GM21381 (cell line): Measurements from ENCODE around the gene LIN7A.

Source experiments
- ATAC-seq: cut with Tn5 transposase; IDR thresholded peaks from one replicate; pipeline ENCODE4 v1.9.1; 2021; ENCODE audit warnings: mild to moderate bottlenecking, moderate library complexity; ENCODE audit not compliant: unreplicated experiment

LIN7A gene

GRCh38 chr12:80937391-80938238, at the start of gene LIN7A:
Gene LIN7A (minus strand): TSS chr12:80937934. CDS start chr12:80937722, 212 bp downstream.
- peak; percentile 22 for ATAC-seq

- ATAC-seq = no peak
Measured at GRCh38 chr12:80986224-80986623, 48.5 kb upstream of the LIN7A start.

GRCh38 chr12:80979816-80980215, 42.1 kb upstream of the LIN7A start:
- ATAC-seq = no peak

GRCh38 chr12:80979251-80979650, 41.5 kb upstream of the LIN7A start:
- no peak for ATAC-seq

GRCh38 chr12:80977346-80977745, 39.6 kb upstream of the LIN7A start:
- no peak for ATAC-seq

- ATAC-seq = no peak
Measured at GRCh38 chr12:80968326-80968725, 30.6 kb upstream of the LIN7A start.

GRCh38 chr12:80967565-80967964, 29.8 kb upstream of the LIN7A start:
- no peak for ATAC-seq

- no peak for ATAC-seq
Measured at GRCh38 chr12:80966001-80966400, 28.3 kb upstream of the LIN7A start.

DNA sequence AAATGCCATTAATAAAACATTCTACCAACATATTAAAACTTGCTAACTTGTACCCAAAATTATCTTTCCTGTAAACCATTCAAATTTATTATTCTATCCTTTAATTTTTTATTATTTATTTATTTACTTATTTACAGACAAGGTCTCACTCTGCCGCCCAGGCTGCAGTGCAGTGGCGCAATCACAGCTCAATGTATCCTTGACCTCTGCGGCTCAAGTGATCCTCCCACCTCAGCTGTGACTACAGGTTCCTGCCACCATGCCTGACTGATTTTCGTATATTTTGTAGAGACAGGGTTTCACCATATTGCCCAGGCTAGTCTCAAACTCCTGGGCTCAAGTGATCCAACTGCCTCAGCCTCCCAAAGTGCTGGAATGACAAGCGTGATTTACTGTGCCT, 20.4 kb upstream of the LIN7A start:
- ATAC-seq = no peak

GRCh38 chr12:80954857-80955520, 17.3 kb upstream of the LIN7A start:
- no peak for ATAC-seq

- no peak for ATAC-seq
Measured at GRCh38 chr12:80952443-80952842, 14.7 kb upstream of the LIN7A start.

GRCh38 chr12:80946591-80946990, 8.9 kb upstream of the LIN7A start:
- no peak for ATAC-seq

GRCh38 chr12:80943338-80943737, 5.6 kb upstream of the LIN7A start:
- no peak for ATAC-seq

DNA sequence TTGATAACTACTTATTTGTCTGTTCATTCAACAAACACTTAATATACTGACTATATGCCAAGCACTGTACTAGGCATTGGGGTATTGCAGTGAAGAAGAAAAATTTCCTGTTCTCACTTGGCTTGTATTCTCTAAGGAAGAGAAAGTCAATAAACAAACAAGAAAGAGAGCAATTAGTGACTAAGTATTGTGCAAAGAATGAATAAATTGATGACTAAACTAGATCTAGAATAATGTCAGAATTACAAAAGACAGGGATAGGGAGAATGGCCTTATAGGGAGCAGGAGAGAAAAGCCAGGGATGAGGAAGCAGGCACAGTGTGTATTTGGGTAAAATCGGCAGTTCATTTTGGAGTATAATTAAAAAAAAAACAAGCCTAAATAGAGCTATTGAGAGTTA, 4.2 kb upstream of the LIN7A start:
- ATAC-seq = no peak

DNA sequence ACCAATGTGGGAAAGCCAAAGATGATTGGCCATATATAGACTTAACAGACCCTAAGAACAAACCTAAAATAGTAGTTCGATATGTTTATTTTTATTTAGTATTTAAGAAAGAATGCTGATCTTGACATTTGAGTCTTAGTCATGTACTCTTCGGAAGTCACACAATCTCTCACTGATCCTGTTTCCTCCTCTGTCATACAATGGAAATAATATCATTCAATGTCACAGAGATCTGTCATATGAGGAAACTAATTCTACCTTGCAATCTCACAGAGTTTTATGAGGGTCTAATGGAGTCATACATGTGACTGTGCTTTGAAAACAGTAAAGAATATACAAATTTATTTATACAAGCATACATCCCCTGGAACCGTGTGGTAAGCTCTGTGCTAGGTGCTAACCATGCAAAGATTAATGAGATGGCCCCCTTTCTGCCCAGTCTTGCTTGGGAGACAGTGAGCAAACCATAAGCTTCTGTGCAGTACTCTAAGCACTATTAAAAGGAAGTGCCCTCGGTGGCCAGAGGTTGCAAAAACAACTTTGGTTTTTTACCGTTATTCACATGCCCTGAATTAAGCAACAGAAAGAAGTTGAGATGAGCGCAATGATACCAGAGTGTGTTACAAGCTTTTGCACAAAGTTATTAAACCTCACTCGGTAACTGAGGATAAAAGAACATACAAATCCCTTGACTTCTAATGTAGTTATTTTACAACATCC, 1.7 kb upstream of the LIN7A start:
- no peak for ATAC-seq

DNA sequence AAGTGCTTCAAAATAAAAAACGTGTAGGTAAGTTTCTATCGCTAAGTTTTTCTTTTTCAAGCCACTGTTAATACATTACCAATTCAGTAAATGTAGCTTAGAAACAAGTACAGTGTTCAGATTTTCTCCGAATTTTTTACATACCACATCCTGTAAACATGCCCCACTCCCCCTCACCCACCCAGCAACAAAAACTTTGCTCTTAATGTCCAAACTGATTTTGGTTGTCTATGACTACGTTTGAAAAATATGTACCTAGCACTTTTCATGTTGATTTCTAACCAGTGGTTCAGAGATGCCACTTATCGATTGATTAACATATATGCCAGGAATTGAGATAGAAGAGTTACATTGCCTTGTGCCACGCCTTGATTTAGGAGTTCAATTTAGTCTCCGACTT, 663 bp upstream of the LIN7A start:
- ATAC-seq = no peak

GRCh38 chr12:80936642-80937390, 918 bp downstream of the LIN7A start:
- peak; percentile 56 for ATAC-seq

DNA sequence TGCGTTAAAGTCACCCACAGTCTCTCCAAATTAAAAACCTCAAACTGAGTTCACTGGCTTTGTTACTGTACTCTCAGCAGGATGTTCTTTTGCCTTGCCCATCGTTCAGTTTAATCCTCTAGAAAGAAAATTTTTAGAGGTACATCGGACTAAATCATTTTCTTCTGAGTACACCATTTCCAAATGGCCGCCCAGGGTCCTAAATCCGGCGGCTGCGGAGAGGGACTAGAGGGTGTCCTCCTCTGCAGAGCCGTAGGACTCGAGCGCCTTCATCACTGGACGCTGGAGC, 1.4 kb downstream of the LIN7A start:
- no peak for ATAC-seq

- ATAC-seq = no peak
Measured at GRCh38 chr12:80935111-80935510, 2.6 kb downstream of the LIN7A start.

DNA sequence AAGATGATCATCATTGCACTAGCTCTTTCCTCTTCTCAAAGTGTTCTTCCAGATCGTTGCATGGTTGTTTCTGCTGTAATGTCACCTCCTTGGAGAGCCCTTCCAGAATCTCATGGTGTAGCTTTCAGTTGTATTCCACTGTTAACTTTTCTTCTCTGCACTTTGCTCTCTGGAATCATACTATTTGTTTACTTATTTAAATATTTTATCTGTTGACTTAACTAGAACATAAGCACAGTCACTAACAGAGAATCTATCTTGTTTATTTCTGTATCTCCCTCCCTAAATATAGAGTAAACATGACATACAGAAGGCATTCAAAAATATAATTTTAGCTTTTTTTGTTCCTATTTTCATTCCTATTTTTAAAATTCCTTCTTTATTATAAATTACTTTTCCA, 11.8 kb downstream of the LIN7A start:
- ATAC-seq = no peak

DNA sequence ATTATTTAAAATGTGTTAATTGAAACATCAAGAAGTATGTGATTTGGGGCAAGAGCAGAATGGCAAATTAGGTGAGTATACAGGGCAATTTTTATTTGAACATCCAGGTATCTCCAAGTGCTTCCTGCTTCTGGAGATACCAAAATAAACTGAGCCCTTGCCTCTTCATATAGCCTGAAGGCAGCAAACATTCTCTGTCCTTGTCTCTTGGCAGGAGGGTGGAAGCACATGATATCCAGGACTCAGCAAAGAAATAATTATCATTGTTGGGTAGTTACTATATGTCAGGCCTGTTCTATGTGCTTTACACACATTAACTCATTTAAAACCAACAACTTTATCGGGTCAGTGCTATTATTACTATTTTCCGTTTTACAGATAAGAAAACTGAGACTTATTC, 12.5 kb downstream of the LIN7A start:
- no peak for ATAC-seq
